Ureter (tissue), 1 donor: Measurements from ENCODE around the gene CLIC2. TPM values are rescaled to one million over a fixed set of nuclear protein-coding genes. Genes with fewer than 3 reads are reported as not detected.
"Not testable (repeated sequence)": the region's sequence is repeated elsewhere in the genome, so short reads cannot be mapped to it uniquely, and the experiment has no call there.

Experiments used
- DNase-seq: peaks from one replicate; pipeline ENCODE4 v3.0.0-alpha.2; 2020; ENCODE audit warnings: low spot score
- total RNA-seq: library from RNA; stranded (reverse); gene quantifications from one replicate; pipeline ENCODE4 v1.2.4, GENCODE V29; 2023
- donor health status: DM: yes; HTN: yes; CAD: no.

The CLIC2 gene
- total RNA-seq: 16.7 TPM

- no peak for DNase-seq
Measured at GRCh38 chrX:155334486-155335336, at the start of gene CLIC2. TSS of gene CLIC2 (minus strand) at chrX:155334614. CDS start at chrX:155334427, 187 bp downstream.

- DNase-seq: not testable (repeated sequence)
Measured at GRCh38 chrX:155382529-155382967, 48.1 kb upstream of the CLIC2 start.

GRCh38 chrX:155381843-155382528 is 47.6 kb upstream of the CLIC2 start, which contains the start of gene F8A2:
TSS of gene F8A2 (plus strand) at chrX:155382095. CDS start at chrX:155382115, 20 bp downstream.
- DNase-seq: not testable (repeated sequence)

GRCh38 chrX:155379802-155380201 is 45.4 kb upstream of the CLIC2 start:
- DNase-seq: not testable (repeated sequence)

GRCh38 chrX:155373777-155374458 is 39.5 kb upstream of the CLIC2 start:
- DNase-seq: not testable (repeated sequence)

GRCh38 chrX:155363712-155364111 is 29.3 kb upstream of the CLIC2 start:
- not testable (repeated sequence) for DNase-seq

GRCh38 chrX:155349448-155349847 is 15.0 kb upstream of the CLIC2 start:
- not testable (repeated sequence) for DNase-seq

- not testable (repeated sequence) for DNase-seq
Measured at GRCh38 chrX:155345689-155346088, 11.3 kb upstream of the CLIC2 start.

- DNase-seq: not testable (repeated sequence)
Measured at GRCh38 chrX:155335337-155335712, 911 bp upstream of the CLIC2 start.

- DNase-seq: no peak
Measured at GRCh38 chrX:155333544-155334100, 792 bp downstream of the CLIC2 start.

- no peak for DNase-seq
Measured at GRCh38 chrX:155330992-155331391, 3.4 kb downstream of the CLIC2 start.

GRCh38 chrX:155329293-155329692 is 5.1 kb downstream of the CLIC2 start:
- no peak for DNase-seq

- DNase-seq: no peak
Measured at GRCh38 chrX:155326610-155327009, 7.8 kb downstream of the CLIC2 start.

GRCh38 chrX:155314260-155314659 is 20.2 kb downstream of the CLIC2 start:
- no peak for DNase-seq

GRCh38 chrX:155313766-155314165 is 20.6 kb downstream of the CLIC2 start:
- no peak for DNase-seq

GRCh38 chrX:155293771-155294170 is 40.6 kb downstream of the CLIC2 start:
- no peak for DNase-seq

GRCh38 chrX:155279873-155280272 is 54.5 kb downstream of the CLIC2 start:
- no peak for DNase-seq

GRCh38 chrX:155270969-155271368 is 63.4 kb downstream of the CLIC2 start:
- no peak for DNase-seq

- DNase-seq: not testable (repeated sequence)
Measured at GRCh38 chrX:155267995-155268394, 66.4 kb downstream of the CLIC2 start.

- DNase-seq: no peak
Measured at GRCh38 chrX:155266439-155266838, 68.0 kb downstream of the CLIC2 start.

GRCh38 chrX:155263854-155264628 is 70.4 kb downstream of the CLIC2 start, which contains the start of gene RAB39B:
TSS of gene RAB39B (minus strand) at chrX:155264491. CDS start at chrX:155264288, 203 bp downstream.
- peak; percentile 55 for DNase-seq
